ENCODE results near the gene DARS1. TPM values are rescaled to one million over a fixed set of nuclear protein-coding genes. Genes with fewer than 3 reads are reported as not detected.
A peak's percentile ranks its signal among the peaks of the same experiment; 100 is the strongest.

DARS1 gene
- polyA plus RNA-seq, 1 of the 3 experiments (the other 2 are of a cell fraction) = 52.2 TPM

DNA sequence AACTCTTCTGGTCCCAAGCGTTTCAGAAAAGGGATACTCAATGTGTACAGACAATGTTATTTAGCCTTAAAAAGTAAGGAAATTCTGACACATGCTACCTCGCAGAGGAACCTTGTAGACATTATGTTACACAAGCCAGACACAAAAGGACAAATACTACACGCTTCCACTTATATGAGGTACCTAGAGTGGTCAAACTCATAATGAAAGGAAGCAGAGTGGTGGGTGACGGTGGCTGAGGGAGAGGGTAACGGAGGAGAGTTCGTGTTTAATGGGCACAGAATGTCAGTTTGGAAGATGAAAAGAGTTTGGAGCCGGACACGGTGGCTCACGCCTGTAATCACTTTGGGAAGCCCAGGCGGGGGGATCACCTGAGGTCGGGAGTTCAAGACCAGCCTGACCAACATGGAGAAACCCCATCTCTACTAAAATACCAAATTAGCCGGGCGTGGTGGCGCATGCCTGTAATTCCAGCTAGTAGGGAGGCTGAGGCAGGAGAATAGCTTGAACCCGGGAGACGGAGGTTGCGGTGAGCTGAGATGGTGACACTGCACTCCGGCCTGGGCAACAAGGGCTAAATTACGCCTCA lies 110.6 kb downstream of the DARS1 start:
- peaks cover 15% of the 10 kb centered on the region; the same call in 1 of the 2 replicates for H3K79me2 ChIP-seq (ENCODE audit: insufficient read depth)
- peaks cover 10 to 18% of the 10 kb centered on the region in 2 experiments for H3K36me3 ChIP-seq (replicated peaks in 1 of 2; ENCODE audit: control insufficient read depth in 1 of 2, insufficient read depth in 2 of 2, low read length in 1 of 2)
- no peak for TF ChIP-seq EP300 (IDR thresholded peaks at IDR 0.05; ENCODE audit: borderline replicate concordance in 1 of 2, low read depth in 1 of 2, low read length in 1 of 2)
- TF ChIP-seq ELF1 (IDR thresholded peaks at IDR 0.05) = no peak
- TF ChIP-seq RAD21 (IDR thresholded peaks at IDR 0.05; ENCODE audit: low read length) = no peak
- no peaks in the 10 kb centered on the region for H3K9me2 ChIP-seq
- H3K27me3 ChIP-seq (ENCODE audit: insufficient read depth) = no peaks in the 10 kb centered on the region
- 90% methylated on average over 19 of the region's 19 CpGs for WGBS (ENCODE audit: low lambda C conversion rate)
- no peaks in the 10 kb centered on the region for H3K9me3 ChIP-seq
- DNase-seq = no peak
- no peak overlapping the region for H3K27ac ChIP-seq (ENCODE audit: low read depth in 2 of 2, low read length in 1 of 2)
- H3K4me1 ChIP-seq (ENCODE audit: control insufficient read depth in 1 of 2, insufficient read depth in 2 of 2, low read depth in 1 of 2, low read length in 1 of 2) = peaks cover 0 to 6% of the 10 kb centered on the region in 2 experiments; a peak in 1 of 4 replicates
- peak overlapping the region; percentile 77; the same call in 1 of the 2 replicates for H2AFZ ChIP-seq (ENCODE audit: low read depth)
- H3K4me2 ChIP-seq = peak overlapping the region; percentile 79
- peak overlapping the region; percentile 71 to 74 for H3K4me3 ChIP-seq (ENCODE audit: low read depth in 2 of 2, low read length in 1 of 2)
- peaks cover 3% of the 10 kb centered on the region for H3F3A ChIP-seq (replicated peaks; ENCODE audit: insufficient read depth)
- no peaks in the 10 kb centered on the region for H4K20me1 ChIP-seq (ENCODE audit: insufficient read depth)
- ChIA-PET POLR2A (interaction anchor here (1.2 kb wide), 1 partner anchor 9 kb away, joined by 5 read pairs; no protein-coding TSS in a partner anchor), CTCF (interaction anchor here (1.2 kb wide), 1 partner anchor 77 kb away, joined by 3 read pairs; no protein-coding TSS in a partner anchor)
- peak overlapping the region; percentile 77; the same call in 1 of the 2 replicates for H3K9ac ChIP-seq

DNA sequence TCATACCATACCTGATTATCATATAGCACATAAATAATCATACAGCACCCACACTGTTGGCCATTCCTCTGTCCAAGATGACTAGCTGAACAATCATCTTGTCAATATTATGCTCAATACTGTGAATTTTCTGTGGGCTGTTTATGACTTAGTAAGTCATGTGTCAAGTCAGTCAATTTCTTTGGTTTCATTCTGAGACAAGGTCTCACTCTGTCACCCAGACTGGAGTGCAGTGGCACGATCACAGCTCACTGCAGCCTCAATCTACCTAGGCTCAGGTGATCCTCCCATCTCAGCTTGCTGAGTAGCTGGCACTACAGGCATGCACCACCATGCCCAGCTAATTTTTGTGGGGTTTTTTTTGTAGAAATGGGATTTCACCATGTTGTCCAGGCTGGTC lies 114.9 kb downstream of the DARS1 start:
- peaks cover 13% of the 10 kb centered on the region; the same call in 1 of the 2 replicates for H3K79me2 ChIP-seq (ENCODE audit: insufficient read depth)
- CTCF ChIA-PET = interaction anchor here (1.3 kb wide), 1 partner anchor 26 kb away, joined by 4 read pairs; no protein-coding TSS in a partner anchor
- no peak overlapping the region for H2AFZ ChIP-seq (ENCODE audit: low read depth)
- H3K9ac ChIP-seq = no peak overlapping the region
- WGBS (ENCODE audit: low lambda C conversion rate) = 100% methylated on average over 1 of the region's 1 CpG
- peaks cover 46 to 52% of the 10 kb centered on the region in 2 experiments for H3K36me3 ChIP-seq (replicated peaks in 1 of 2; ENCODE audit: control insufficient read depth in 1 of 2, insufficient read depth in 2 of 2, low read length in 1 of 2)
- H3K9me3 ChIP-seq = no peaks in the 10 kb centered on the region
- POLR2A ChIA-PET = no interaction called here
- TF ChIP-seq, protein P1, sequence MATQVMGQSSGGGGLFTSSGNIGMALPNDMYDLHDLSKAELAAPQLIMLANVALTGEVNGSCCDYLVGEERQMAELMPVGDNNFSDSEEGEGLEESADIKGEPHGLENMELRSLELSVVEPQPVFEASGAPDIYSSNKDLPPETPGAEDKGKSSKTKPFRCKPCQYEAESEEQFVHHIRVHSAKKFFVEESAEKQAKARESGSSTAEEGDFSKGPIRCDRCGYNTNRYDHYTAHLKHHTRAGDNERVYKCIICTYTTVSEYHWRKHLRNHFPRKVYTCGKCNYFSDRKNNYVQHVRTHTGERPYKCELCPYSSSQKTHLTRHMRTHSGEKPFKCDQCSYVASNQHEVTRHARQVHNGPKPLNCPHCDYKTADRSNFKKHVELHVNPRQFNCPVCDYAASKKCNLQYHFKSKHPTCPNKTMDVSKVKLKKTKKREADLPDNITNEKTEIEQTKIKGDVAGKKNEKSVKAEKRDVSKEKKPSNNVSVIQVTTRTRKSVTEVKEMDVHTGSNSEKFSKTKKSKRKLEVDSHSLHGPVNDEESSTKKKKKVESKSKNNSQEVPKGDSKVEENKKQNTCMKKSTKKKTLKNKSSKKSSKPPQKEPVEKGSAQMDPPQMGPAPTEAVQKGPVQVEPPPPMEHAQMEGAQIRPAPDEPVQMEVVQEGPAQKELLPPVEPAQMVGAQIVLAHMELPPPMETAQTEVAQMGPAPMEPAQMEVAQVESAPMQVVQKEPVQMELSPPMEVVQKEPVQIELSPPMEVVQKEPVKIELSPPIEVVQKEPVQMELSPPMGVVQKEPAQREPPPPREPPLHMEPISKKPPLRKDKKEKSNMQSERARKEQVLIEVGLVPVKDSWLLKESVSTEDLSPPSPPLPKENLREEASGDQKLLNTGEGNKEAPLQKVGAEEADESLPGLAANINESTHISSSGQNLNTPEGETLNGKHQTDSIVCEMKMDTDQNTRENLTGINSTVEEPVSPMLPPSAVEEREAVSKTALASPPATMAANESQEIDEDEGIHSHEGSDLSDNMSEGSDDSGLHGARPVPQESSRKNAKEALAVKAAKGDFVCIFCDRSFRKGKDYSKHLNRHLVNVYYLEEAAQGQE (IDR thresholded peaks at IDR 0.05; ENCODE audit: low read depth, low read length) = no peak
- TF ChIP-seq CHD2 (IDR thresholded peaks at IDR 0.05; ENCODE audit: low read length, partially characterized antibody) (no peak), FOXJ3 (CRISPR knock-in tag; IDR thresholded peaks at IDR 0.05) (no peak)
- no peak overlapping the region for H3K4me2 ChIP-seq
- peaks cover 0 to 5% of the 10 kb centered on the region in 2 experiments; a peak in 1 of 4 replicates for H3K4me1 ChIP-seq (ENCODE audit: control insufficient read depth in 1 of 2, insufficient read depth in 2 of 2, low read depth in 1 of 2, low read length in 1 of 2)
- no peaks in the 10 kb centered on the region for H3K27me3 ChIP-seq (ENCODE audit: insufficient read depth)
- H3K9me2 ChIP-seq = no peaks in the 10 kb centered on the region
- H3K4me3 ChIP-seq (ENCODE audit: low read depth in 2 of 2, low read length in 1 of 2) = no peak overlapping the region
- peaks cover 3% of the 10 kb centered on the region for H3F3A ChIP-seq (replicated peaks; ENCODE audit: insufficient read depth)
- H3K27ac ChIP-seq (ENCODE audit: low read depth in 2 of 2, low read length in 1 of 2) = no peak overlapping the region
- no peaks in the 10 kb centered on the region for H4K20me1 ChIP-seq (ENCODE audit: insufficient read depth)
- DNase-seq = no peak

Measured in SK-N-SH (cell line).